HG03025 (cell line): ENCODE measurements around the gene MTUS2.

Experiments used
- ATAC-seq: cut with Tn5 transposase; IDR thresholded peaks from one replicate; pipeline ENCODE4 v1.9.1; 2021; ENCODE audit warnings: mild to moderate bottlenecking, moderate library complexity; ENCODE audit not compliant: unreplicated experiment, low FRiP score

MTUS2 gene

GRCh38 chr13:28820099-28821051, at the start of gene MTUS2:
TSS of gene MTUS2 (plus strand) at chr13:28820339.
- ATAC-seq, result peak; percentile 44

GRCh38 chr13:28778308-28779215, 41.6 kb upstream of the MTUS2 start:
- no peak for ATAC-seq

DNA sequence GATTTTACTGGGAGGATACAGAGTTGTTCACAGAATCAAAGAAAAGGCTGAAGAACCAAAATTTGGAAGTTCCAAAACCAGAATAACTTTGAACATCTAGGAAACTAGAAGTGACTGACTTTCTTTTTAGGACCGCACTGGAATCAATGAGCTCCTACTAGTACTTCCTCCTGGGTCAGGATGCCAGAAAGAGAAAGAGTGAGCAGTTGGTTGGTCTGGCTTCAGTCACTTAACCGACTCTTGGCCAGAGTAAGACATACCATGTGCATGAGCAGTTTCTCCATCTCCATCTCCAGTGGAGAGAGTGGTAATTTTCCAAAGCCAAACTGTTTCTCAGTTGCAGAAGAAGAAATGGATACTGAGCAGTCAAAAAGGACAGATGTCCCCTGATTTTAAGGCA, 27.1 kb upstream of the MTUS2 start:
- no peak for ATAC-seq

DNA sequence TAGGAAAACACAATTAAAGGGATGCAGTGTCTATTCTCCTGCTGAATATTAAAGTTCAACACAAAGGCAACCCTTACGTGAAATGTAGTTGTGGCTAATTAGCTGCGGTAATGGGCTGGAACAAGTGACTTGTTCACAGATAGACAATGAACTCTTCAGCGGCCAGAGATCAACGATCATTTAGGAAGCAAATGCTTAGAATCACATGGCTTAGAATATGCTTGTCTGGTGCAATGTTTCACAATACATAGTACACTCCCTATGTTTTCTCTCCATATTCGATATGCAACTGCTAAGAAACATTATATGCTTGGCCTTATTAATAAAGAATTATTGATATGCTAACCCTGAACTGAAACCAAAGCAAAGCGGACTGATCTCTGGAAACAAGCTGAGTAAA, 25.7 kb upstream of the MTUS2 start:
- no peak for ATAC-seq

GRCh38 chr13:28796938-28797257, 23.2 kb upstream of the MTUS2 start:
- no peak for ATAC-seq

- ATAC-seq, result no peak
Observed at GRCh38 chr13:28805193-28805819, 14.8 kb upstream of the MTUS2 start.

- ATAC-seq, result no peak
Observed at GRCh38 chr13:28817204-28817603, 2.9 kb upstream of the MTUS2 start.

GRCh38 chr13:28819046-28819730, 951 bp upstream of the MTUS2 start:
- ATAC-seq, result no peak

DNA sequence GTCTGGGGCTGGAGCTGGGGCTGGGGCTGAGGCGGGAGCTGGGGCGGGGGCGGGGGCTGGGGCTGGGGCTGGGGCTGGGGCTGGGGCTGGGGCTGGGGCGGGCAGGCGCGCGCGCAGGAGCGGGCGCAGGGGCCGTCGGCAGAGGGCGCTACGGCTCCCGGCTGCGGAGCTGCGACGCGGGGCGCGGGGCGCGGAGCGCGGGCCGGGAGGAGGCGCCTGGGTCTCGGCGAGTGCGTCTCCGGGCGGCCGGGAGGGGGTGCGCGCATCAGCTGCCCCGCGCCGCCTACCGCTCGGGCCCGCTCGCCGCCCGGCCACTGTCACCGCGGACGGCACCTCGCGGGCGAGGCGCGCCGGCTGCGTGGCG, 422 bp upstream of the MTUS2 start:
- ATAC-seq, result peak; percentile 56

DNA sequence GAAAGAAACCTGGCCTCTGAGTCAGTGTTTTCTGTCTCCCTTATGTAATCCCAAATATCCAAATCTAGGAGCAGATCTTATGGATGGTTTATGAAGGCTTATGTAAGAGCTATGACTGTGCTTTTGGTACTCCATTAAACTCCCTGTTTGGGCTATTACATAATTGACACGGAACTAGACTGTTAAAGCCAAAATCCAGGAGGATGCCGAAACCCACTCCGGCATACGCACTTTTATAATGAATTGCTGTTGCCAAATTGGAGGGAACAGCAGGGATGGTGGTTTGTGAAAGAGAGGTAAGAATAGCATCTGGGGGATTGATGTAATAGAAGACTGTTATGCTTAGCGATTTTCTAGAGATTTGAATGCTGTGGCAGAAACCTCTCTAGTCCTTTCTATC, 2.0 kb downstream of the MTUS2 start:
- no peak for ATAC-seq

DNA sequence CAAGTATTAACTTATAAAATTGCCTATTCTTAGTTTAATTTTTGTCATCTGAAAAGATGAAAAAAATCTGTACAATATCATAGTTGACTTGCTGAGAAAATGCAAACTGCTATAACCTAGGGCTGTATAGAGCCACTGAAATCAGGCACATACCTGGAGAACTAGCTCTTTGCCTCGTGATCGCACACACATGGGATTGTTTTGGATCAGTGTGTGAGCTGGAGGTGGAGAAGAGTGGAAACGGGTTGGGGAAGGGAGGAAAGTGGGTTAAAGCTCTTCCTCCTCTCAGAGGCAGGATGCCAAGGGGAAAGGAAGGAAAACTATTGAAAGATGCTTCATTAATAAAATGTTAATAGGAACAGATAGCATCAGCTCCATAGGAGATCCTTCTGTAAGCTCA, 2.7 kb downstream of the MTUS2 start:
- no peak for ATAC-seq

GRCh38 chr13:28825379-28825778, 5.2 kb downstream of the MTUS2 start:
- ATAC-seq, result no peak

- ATAC-seq, result no peak
Observed at GRCh38 chr13:28826368-28826767, 6.2 kb downstream of the MTUS2 start.

DNA sequence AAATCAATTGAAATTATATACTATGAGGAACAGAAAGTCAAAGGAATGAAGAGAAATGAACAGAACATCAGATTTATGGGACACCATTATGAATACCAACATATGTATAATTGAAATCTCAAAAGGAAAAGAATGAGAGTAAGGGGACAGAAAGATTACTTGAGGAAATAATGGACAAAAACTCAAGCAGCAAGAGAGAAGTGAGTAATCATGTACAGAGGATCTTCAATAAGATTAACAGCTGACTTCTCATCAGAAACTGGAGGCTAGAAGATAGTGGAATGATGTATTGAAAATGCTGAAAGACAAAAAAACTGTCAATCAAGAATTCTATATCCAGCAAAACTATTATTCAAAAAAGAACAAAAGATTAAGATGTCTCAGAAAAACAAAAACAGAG, 10.4 kb downstream of the MTUS2 start:
- ATAC-seq, result no peak

DNA sequence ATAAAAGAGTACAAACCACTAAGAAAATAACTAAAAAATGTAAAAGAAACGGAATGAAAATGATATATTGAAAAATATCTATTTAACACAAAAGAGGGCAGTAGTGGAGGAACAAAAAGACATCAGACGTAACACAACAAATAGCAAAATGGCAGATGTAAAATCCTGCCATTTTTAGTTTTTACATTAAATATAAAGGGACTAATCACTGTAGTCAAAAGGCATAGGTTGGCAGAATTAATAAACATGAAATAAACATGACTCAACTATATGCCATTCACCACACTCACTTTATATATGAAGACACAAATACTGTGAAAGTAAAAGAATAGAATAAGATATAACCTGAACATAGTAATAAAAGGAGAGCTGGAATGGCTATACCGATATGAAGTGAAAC, 11.0 kb downstream of the MTUS2 start:
- ATAC-seq, result no peak

- ATAC-seq, result no peak
Observed at GRCh38 chr13:28837111-28837510, 17.0 kb downstream of the MTUS2 start.

DNA sequence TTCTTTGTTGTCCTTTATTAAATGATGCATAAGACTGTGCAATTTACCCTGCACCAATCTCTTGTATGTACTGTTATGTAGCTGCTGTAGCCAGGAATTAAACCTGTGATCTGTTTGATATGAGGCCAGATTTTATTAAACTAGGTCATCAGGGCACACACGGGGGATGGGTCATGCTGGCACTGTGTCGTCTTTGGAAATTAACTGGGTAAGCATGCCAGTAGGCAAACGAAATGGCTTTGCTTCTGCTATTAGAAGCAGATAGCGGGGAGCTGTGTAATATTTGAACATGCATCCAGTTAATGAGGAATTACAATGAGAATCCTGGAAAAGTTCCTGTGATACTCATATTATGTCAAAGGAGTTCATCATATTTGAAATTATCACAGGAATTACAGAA, 23.5 kb downstream of the MTUS2 start:
- ATAC-seq, result no peak

- ATAC-seq, result no peak
Observed at GRCh38 chr13:28849441-28849840, 29.3 kb downstream of the MTUS2 start.

DNA sequence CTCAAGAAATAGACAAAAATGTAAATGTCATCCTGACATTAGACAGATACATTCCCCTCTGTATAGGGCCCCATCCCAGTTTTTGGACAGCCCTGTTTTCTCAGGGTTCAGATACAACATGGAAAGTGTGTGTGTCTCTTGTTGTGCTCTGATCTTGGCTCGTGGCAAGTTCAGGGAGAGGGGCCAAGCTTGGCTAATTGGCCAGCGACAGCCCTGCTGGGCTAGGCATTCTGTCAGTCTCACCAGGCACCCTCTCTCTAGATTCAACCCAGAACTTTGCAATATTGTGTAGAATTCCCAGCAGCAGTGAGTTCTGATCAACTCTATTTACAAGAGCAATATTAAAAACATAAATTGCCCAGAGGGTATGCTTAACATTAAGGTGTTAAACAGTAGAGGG, 30.1 kb downstream of the MTUS2 start:
- ATAC-seq, result no peak

DNA sequence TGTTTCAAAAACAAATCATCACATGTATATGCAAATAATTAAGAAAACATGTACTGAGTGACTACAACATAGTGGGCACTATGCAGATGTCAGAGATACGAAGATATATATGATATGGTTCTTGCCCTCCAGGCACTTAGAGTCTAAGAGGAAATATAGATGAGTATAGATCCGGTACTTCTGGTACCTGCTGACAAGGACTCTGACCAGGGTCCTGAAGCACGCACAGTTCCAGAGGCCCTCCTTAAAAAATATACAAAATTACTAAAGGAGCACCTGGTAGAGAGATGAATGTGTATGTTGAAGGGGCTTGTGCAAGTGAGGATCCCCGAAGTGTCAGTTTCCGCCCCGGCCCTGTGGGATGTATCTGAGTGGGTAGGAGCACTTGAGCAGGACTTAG, 31.3 kb downstream of the MTUS2 start:
- no peak for ATAC-seq

DNA sequence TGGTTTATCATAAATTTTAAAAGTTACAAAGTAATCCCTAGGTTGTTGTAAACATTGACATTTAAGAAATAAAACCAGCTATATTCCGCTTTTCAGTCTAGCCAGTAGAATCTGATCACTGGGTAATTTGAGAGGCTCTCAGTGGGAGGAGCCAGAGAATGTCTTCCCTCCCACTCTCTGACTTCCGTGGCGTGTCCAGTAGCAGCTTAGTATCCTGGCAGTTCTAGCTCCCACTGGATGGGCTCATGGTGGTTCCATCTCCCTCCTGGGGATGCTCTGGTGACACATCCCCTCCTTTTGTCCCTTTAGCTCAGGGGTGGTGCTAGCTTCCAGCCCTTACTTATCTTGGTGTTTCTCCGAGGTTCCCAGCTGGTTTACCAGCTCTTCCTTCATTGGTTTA, 34.5 kb downstream of the MTUS2 start:
- no peak for ATAC-seq
